ENCODE results near the gene SLC16A14.

The SLC16A14 gene

DNA sequence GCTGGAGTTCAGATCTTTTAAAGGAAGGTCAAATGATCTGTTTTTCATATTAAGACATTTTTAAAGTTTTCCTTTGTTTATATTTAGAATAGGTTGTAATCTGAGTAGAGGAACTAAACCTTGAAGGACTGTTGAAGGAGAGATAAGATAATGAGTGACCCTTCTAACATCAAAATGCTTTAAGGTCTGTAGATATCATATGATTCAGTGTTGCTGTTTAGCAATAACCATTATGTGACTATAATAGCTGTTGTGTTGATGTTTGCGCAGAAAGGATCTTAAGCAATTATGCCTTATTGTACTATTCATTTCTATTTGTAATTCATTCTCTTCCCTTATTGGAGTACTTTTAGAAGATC, 60.0 kb downstream of the SLC16A14 start:
- Histone ChIP-seq H3K4me1 (ENCODE audit: control insufficient read depth, low read length) (0 out of 2 replicates have a peak, but pooled peaks cover 3% of the 10 kb centered on the region), H3K4me3 (ENCODE audit: low read length) (no peak overlapping the region), H3K27me3 (ENCODE audit: control insufficient read depth, low read length) (no peaks in the 10 kb centered on the region), H3K36me3 (ENCODE audit: control insufficient read depth, low read length) (no peaks in the 10 kb centered on the region), H4K20me1 (ENCODE audit: control insufficient read depth, insufficient read depth, low read depth, low read length) (no peaks in the 10 kb centered on the region), H3K4me2 (ENCODE audit: low read length) (no peak overlapping the region; the same call in 1 of the 2 replicates), H3K27ac (ENCODE audit: low read depth, low read length) (no peak overlapping the region), H3K9me3 (ENCODE audit: control insufficient read depth, insufficient read depth, low read length) (no peaks in the 10 kb centered on the region), H3K9me2 (replicated peaks; ENCODE audit: control insufficient read depth, low read length) (no peaks in the 10 kb centered on the region), H3F3A (ENCODE audit: control insufficient read depth, insufficient read depth) (no peaks in the 10 kb centered on the region), H3K79me2 (ENCODE audit: control insufficient read depth, low read length) (no peaks in the 10 kb centered on the region)
- TF ChIP-seq, protein P1, sequence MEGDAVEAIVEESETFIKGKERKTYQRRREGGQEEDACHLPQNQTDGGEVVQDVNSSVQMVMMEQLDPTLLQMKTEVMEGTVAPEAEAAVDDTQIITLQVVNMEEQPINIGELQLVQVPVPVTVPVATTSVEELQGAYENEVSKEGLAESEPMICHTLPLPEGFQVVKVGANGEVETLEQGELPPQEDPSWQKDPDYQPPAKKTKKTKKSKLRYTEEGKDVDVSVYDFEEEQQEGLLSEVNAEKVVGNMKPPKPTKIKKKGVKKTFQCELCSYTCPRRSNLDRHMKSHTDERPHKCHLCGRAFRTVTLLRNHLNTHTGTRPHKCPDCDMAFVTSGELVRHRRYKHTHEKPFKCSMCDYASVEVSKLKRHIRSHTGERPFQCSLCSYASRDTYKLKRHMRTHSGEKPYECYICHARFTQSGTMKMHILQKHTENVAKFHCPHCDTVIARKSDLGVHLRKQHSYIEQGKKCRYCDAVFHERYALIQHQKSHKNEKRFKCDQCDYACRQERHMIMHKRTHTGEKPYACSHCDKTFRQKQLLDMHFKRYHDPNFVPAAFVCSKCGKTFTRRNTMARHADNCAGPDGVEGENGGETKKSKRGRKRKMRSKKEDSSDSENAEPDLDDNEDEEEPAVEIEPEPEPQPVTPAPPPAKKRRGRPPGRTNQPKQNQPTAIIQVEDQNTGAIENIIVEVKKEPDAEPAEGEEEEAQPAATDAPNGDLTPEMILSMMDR (IDR thresholded peaks at IDR 0.05; ENCODE audit: low read depth, low read length, poor library complexity, severe bottlenecking): no peak
- no peak for TF ChIP-seq EZH2phosphoT487 (IDR thresholded peaks at IDR 0.05; ENCODE audit: borderline replicate concordance, low read length)

DNA sequence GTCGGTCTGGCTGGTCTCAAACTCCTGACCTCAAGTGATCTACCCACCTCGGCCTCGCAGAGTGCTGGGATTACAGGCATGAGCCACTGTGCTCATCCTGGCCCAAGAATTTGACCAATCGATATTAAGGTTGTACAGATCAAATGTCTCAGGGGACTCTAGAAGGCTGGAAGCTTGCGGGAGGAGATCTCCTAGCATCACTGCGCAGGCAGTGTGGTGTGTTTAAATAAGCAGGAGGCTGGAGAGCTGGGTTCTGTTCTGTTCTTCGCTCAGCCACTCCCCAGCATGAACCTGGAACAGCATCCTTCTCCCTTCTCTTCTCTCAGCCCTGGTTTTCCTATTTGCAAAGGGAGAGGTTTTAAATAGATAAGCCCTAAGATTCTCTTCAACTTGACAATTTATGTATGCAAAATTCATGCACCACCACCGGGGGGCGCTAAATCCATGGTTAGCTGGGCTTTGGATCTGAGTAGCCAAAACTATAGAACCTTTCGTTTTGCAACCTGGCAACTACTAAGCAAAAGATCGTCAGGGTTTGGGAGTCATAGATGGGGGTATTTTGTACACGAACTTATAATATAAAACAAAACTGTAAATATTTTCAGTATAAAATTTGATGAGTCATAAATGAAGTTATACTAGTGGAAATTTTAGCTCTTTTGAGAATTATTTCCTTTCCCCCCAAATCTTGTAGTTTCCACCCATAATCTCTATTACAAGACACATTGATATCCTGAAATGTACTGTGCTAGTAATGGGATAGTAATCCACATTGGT, 60.6 kb downstream of the SLC16A14 start:
- H3K36me3 ChIP-seq (ENCODE audit: control insufficient read depth, low read length): no peaks in the 10 kb centered on the region
- TF ChIP-seq, protein P1 (IDR thresholded peaks at IDR 0.05; ENCODE audit: low read depth, low read length, poor library complexity, severe bottlenecking): peak; percentile 83
- TF ChIP-seq EZH2phosphoT487 (IDR thresholded peaks at IDR 0.05; ENCODE audit: borderline replicate concordance, low read length): no peak
- H3K4me2 ChIP-seq (ENCODE audit: low read length): no peak overlapping the region; the same call in 1 of the 2 replicates

DNA sequence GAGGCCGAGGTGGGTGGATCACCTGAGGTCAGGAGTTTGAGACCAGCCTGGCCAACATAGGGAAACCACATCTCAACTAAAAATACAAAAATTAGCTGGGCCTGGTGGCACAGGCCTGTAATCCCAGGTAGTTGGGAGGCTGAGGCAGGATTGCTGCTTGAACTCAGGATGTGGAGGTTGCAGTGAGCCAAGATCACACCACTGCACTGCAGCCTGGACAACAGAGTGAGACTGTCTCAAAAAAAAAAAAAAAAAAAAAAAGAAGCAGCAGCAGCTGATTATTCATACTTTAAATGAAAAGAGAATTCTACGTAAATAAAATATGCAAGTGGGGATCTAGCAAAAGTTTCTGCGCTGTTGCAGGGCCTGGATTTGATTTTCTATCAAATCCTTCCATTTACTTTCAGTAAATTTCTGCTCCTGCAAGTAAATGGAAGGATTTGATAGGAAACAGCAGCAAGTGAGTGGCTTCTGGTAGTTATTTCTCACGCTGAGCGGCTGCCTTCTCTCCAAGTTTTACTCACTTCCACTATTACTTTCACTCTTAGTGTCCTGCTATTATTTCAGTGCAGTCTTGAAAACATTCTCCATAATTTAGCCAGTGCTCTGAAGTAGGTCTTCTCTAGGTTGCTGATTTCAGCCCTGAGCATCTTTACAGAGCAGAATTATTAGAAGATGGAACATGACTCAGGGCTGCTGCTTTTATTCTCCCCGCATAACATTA, 68.4 kb downstream of the SLC16A14 start:
- H3K36me3 ChIP-seq (ENCODE audit: control insufficient read depth, low read length): no peaks in the 10 kb centered on the region
- H3K4me3 ChIP-seq (ENCODE audit: low read length): no peak overlapping the region
- H3K9me3 ChIP-seq (ENCODE audit: control insufficient read depth, insufficient read depth, low read length): no peaks in the 10 kb centered on the region
- H4K20me1 ChIP-seq (ENCODE audit: control insufficient read depth, insufficient read depth, low read depth, low read length): no peaks in the 10 kb centered on the region
- H3K79me2 ChIP-seq (ENCODE audit: control insufficient read depth, low read length): no peaks in the 10 kb centered on the region
- no peaks in the 10 kb centered on the region for H3F3A ChIP-seq (ENCODE audit: control insufficient read depth, insufficient read depth)
- H3K4me2 ChIP-seq (ENCODE audit: low read length): no peak overlapping the region
- H3K4me1 ChIP-seq (ENCODE audit: control insufficient read depth, low read length): no peaks in the 10 kb centered on the region; the same call in 1 of the 2 replicates
- H3K27me3 ChIP-seq (ENCODE audit: control insufficient read depth, low read length): no peaks in the 10 kb centered on the region
- H3K9me2 ChIP-seq (replicated peaks; ENCODE audit: control insufficient read depth, low read length): no peaks in the 10 kb centered on the region
- TF ChIP-seq EZH2phosphoT487 (IDR thresholded peaks at IDR 0.05; ENCODE audit: borderline replicate concordance, low read length): no peak
- TF ChIP-seq, protein P1 (IDR thresholded peaks at IDR 0.05; ENCODE audit: low read depth, low read length, poor library complexity, severe bottlenecking): no peak
- no peak overlapping the region for H3K27ac ChIP-seq (ENCODE audit: low read depth, low read length)

More for the DNA sequence above, 60.6 kb downstream of the SLC16A14 start:
- Histone ChIP-seq H3K9me2 (replicated peaks; ENCODE audit: control insufficient read depth, low read length) (no peaks in the 10 kb centered on the region), H4K20me1 (ENCODE audit: control insufficient read depth, insufficient read depth, low read depth, low read length) (no peaks in the 10 kb centered on the region), H3K27me3 (ENCODE audit: control insufficient read depth, low read length) (no peaks in the 10 kb centered on the region), H3F3A (ENCODE audit: control insufficient read depth, insufficient read depth) (no peaks in the 10 kb centered on the region), H3K9me3 (ENCODE audit: control insufficient read depth, insufficient read depth, low read length) (no peaks in the 10 kb centered on the region), H3K4me3 (ENCODE audit: low read length) (no peak overlapping the region), H3K4me1 (ENCODE audit: control insufficient read depth, low read length) (0 out of 2 replicates have a peak, but pooled peaks cover 3% of the 10 kb centered on the region), H3K79me2 (ENCODE audit: control insufficient read depth, low read length) (no peaks in the 10 kb centered on the region), H3K27ac (ENCODE audit: low read depth, low read length) (no peak overlapping the region)
